Panc1 (cell line): ENCODE data around the gene STRA6.

ENCODE experiments used
- POLR2AphosphoS5 ChIP-seq: IDR thresholded peaks from 2 replicates; pipeline ENCODE4 v1.6.1; 2012; ENCODE audit warnings: mild to moderate bottlenecking, low read depth, low read length, moderate library complexity
- SIN3A ChIP-seq: IDR thresholded peaks from 2 replicates; pipeline ENCODE4 v1.6.1; 2012; ENCODE audit warnings: low read depth, mild to moderate bottlenecking, low read length, moderate library complexity, borderline replicate concordance; ENCODE audit not compliant: insufficient read depth
- TCF7L2 ChIP-seq: IDR thresholded peaks from 2 replicates; pipeline ENCODE4 v1.6.1; 2011; ENCODE audit warnings: mild to moderate bottlenecking, low read depth, low read length, inconsistent platforms
- TF ChIP-seq, protein P1 (sequence below): fragments of 450-650 bp; IDR thresholded peaks from 2 replicates; pipeline ENCODE4 v1.5.1; 2017; ENCODE audit warnings: mild to moderate bottlenecking

DNA sequence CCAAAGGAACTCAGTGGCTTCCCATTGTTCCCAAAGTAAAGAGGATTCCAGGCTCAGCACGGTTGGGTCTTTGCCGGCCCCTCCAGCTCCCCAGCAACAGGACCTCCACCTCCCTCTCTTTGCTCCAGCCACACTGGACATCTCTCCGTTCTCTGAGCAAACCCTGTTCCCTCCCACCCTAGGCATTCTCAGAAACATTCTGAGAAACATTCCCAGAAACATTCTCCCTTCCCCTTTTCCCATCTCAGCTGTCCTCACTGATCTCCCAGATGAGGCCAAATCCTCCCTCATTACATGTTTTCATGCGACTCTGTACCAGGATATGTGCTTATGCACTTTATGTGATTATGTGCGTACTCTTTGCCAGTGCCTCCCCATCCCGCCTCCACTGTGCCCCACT lies 47.7 kb upstream of the STRA6 start:
- TF ChIP-seq, protein P1, sequence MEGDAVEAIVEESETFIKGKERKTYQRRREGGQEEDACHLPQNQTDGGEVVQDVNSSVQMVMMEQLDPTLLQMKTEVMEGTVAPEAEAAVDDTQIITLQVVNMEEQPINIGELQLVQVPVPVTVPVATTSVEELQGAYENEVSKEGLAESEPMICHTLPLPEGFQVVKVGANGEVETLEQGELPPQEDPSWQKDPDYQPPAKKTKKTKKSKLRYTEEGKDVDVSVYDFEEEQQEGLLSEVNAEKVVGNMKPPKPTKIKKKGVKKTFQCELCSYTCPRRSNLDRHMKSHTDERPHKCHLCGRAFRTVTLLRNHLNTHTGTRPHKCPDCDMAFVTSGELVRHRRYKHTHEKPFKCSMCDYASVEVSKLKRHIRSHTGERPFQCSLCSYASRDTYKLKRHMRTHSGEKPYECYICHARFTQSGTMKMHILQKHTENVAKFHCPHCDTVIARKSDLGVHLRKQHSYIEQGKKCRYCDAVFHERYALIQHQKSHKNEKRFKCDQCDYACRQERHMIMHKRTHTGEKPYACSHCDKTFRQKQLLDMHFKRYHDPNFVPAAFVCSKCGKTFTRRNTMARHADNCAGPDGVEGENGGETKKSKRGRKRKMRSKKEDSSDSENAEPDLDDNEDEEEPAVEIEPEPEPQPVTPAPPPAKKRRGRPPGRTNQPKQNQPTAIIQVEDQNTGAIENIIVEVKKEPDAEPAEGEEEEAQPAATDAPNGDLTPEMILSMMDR, result no peak
- TF ChIP-seq POLR2AphosphoS5, result no peak
- no peak for TF ChIP-seq TCF7L2
- TF ChIP-seq SIN3A, result no peak
